Thymus (tissue), 11 donors: ENCODE data around the gene FBXO42. TPM values are rescaled to one million over a fixed set of nuclear protein-coding genes. Genes with fewer than 3 reads are reported as not detected.
"Not testable (repeated sequence)": the region's sequence is repeated elsewhere in the genome, so short reads cannot be mapped to it uniquely, and the experiment has no call there.

ENCODE experiments used
- DNase-seq, 9 donors: peaks; one replicate each; pipeline ENCODE4 v3.0.0-alpha.2; 2013; ENCODE audit warnings: low spot score in 9 of 9, low read depth in 6 of 9, missing footprints in 1 of 9
- H3K27ac ChIP-seq, 2 donors: one replicate each; pipeline ENCODE4 v1.5.1; 2013; ENCODE audit warnings: control low read depth in 1 of 2, low read depth in 1 of 2, low read length in 1 of 2, mild to moderate bottlenecking in 1 of 2, moderate library complexity in 1 of 2
- H3K27me3 ChIP-seq, 2 donors: one replicate each; pipeline ENCODE4 v1.5.1; 2013; ENCODE audit warnings: low read length in 1 of 2; ENCODE audit not compliant: control insufficient read depth in 2 of 2, insufficient read depth in 1 of 2
- H3K36me3 ChIP-seq, 2 donors: one replicate each; pipeline ENCODE4 v1.5.1; 2013; ENCODE audit warnings: low read length in 1 of 2, mild to moderate bottlenecking in 1 of 2, moderate library complexity in 1 of 2; ENCODE audit not compliant: control insufficient read depth in 2 of 2, insufficient read depth in 2 of 2
- H3K4me1 ChIP-seq, 2 donors: one replicate each; pipeline ENCODE4 v1.5.1; 2013; ENCODE audit warnings: low read length in 2 of 2; ENCODE audit not compliant: control insufficient read depth in 2 of 2, insufficient read depth in 2 of 2
- H3K4me3 ChIP-seq, 2 donors: one replicate each; pipeline ENCODE4 v1.5.1; 2013; ENCODE audit warnings: low read length in 2 of 2, control low read depth in 1 of 2, mild to moderate bottlenecking in 1 of 2
- H3K9me3 ChIP-seq, 2 donors: one replicate each; pipeline ENCODE4 v1.5.1; 2013; ENCODE audit warnings: low read length in 1 of 2, mild to moderate bottlenecking in 1 of 2; ENCODE audit not compliant: control insufficient read depth in 2 of 2, insufficient read depth in 1 of 2
- WGBS: extraction: QIAGEN DNeasy Blood & Tissue Kit; methylation state at CpG from one replicate; pipeline ENCODE4 v1.1.7; 2013; 5-methylcytosine and 5-hydroxymethylcytosine counted together
- polyA plus RNA-seq: library from polyadenylated mRNA; stranded (reverse); fragments of 200-250 nt; gene quantifications from one replicate; pipeline ENCODE4 v1.2.3, GENCODE V29; 2013
- total RNA-seq: library from RNA; stranded (reverse); fragments of 120-200 nt; gene quantifications from one replicate; pipeline ENCODE4 v1.2.4, GENCODE V29; 2013
- donor health status: healthy.

The FBXO42 gene
- total and polyA plus RNA-seq, 2 donors, result 12.4 to 20.8 TPM

- Histone ChIP-seq H3K9me3 (no peaks in the 10 kb centered on the region), H3K36me3 (peaks cover 52 to 75% of the 10 kb centered on the region in 2 donors), H3K27ac (no peak overlapping the region), H3K4me3 (no peak overlapping the region), H3K27me3 (no peaks in the 10 kb centered on the region), H3K4me1 (peaks cover 3 to 8% of the 10 kb centered on the region in 2 donors)
- 96% methylated on average over 15 of the region's 15 CpGs for WGBS
- no peak for DNase-seq
Measured at GRCh38 chr1:16250524-16251251, 101.6 kb downstream of the FBXO42 start.

GRCh38 chr1:16249596-16250241 lies 102.6 kb downstream of the FBXO42 start:
- peaks cover 48 to 70% of the 10 kb centered on the region in 2 donors for H3K36me3 ChIP-seq

GRCh38 chr1:16248603-16249516 lies 103.4 kb downstream of the FBXO42 start:
- no peak for DNase-seq
- H3K36me3 ChIP-seq, result peaks cover 39 to 62% of the 10 kb centered on the region in 2 donors
- WGBS, result 31% methylated on average over 7 of the region's 7 CpGs
- no peaks in the 10 kb centered on the region for H3K27me3 ChIP-seq
- peaks cover 8 to 12% of the 10 kb centered on the region in 2 donors for H3K4me1 ChIP-seq
- no peaks in the 10 kb centered on the region for H3K9me3 ChIP-seq
- H3K27ac ChIP-seq, result peak overlapping the region; percentile 21 to 50
- no peak overlapping the region for H3K4me3 ChIP-seq

More at GRCh38 chr1:16249596-16250241, 102.6 kb downstream of the FBXO42 start:
- H3K27me3 ChIP-seq, result no peaks in the 10 kb centered on the region
- WGBS, result 47% methylated on average over 3 of the region's 3 CpGs
- DNase-seq, result no peak
- H3K27ac ChIP-seq, result no peak overlapping the region
- H3K4me3 ChIP-seq, result no peak overlapping the region
- H3K4me1 ChIP-seq, result peaks cover 3 to 8% of the 10 kb centered on the region in 2 donors
- H3K9me3 ChIP-seq, result no peaks in the 10 kb centered on the region

- no peak overlapping the region for H3K4me3 ChIP-seq
- H3K9me3 ChIP-seq, result no peaks in the 10 kb centered on the region
- H3K36me3 ChIP-seq, result peaks cover 34 to 56% of the 10 kb centered on the region in 2 donors
- H3K27ac ChIP-seq, result no peak overlapping the region
- H3K4me1 ChIP-seq, result peaks cover 8 to 12% of the 10 kb centered on the region in 2 donors
- no peaks in the 10 kb centered on the region for H3K27me3 ChIP-seq
- 95% methylated on average over 8 of the region's 8 CpGs for WGBS
- no peak for DNase-seq
Measured at GRCh38 chr1:16248007-16248436, 104.3 kb downstream of the FBXO42 start.

GRCh38 chr1:16247441-16247840 lies 104.8 kb downstream of the FBXO42 start:
- DNase-seq, result no peak
- Histone ChIP-seq H3K27ac (no peak overlapping the region), H3K4me1 (peaks cover 8 to 12% of the 10 kb centered on the region in 2 donors), H3K4me3 (no peak overlapping the region), H3K27me3 (no peaks in the 10 kb centered on the region), H3K36me3 (peaks cover 32 to 50% of the 10 kb centered on the region in 2 donors), H3K9me3 (no peaks in the 10 kb centered on the region)
- WGBS, result 90% methylated on average over 2 of the region's 2 CpGs

- peaks cover 27 to 45% of the 10 kb centered on the region in 2 donors for H3K36me3 ChIP-seq
- no peak overlapping the region for H3K27ac ChIP-seq
- H3K9me3 ChIP-seq, result no peaks in the 10 kb centered on the region
- 94% methylated on average over 5 of the region's 5 CpGs for WGBS
- H3K4me1 ChIP-seq, result peaks cover 8 to 12% of the 10 kb centered on the region in 2 donors
- H3K27me3 ChIP-seq, result no peaks in the 10 kb centered on the region
- no peak for DNase-seq
- H3K4me3 ChIP-seq, result no peak overlapping the region
Measured at GRCh38 chr1:16246961-16247360, 105.3 kb downstream of the FBXO42 start.

- not testable (repeated sequence) for H3K9me3 ChIP-seq, DNase-seq, H3K4me3 ChIP-seq, H3K27ac ChIP-seq, H3K27me3 ChIP-seq
- H3K4me1 ChIP-seq, result peaks cover 8 to 12% of the 10 kb centered on the region in 2 donors
- 98% methylated on average over 1 of the region's 1 CpG for WGBS
- peaks cover 20 to 38% of the 10 kb centered on the region in 2 donors for H3K36me3 ChIP-seq
Measured at GRCh38 chr1:16246239-16246638, 106.0 kb downstream of the FBXO42 start.

GRCh38 chr1:16245476-16246196 lies 106.6 kb downstream of the FBXO42 start:
- 97% methylated on average over 9 of the region's 9 CpGs for WGBS
- Histone ChIP-seq H3K27ac (no peak overlapping the region), H3K9me3 (no peaks in the 10 kb centered on the region), H3K4me1 (peaks cover 8 to 12% of the 10 kb centered on the region in 2 donors), H3K4me3 (no peak overlapping the region), H3K27me3 (no peaks in the 10 kb centered on the region), H3K36me3 (peaks cover 15 to 32% of the 10 kb centered on the region in 2 donors)
- DNase-seq, result no peak
